ENCODE measurements around the gene MYT1. TPM values are rescaled to one million over a fixed set of nuclear protein-coding genes. Genes with fewer than 3 reads are reported as not detected.

MYT1 gene
- total and polyA plus RNA-seq, 7 donors: under 0.01 TPM; not detected in 6

DNA sequence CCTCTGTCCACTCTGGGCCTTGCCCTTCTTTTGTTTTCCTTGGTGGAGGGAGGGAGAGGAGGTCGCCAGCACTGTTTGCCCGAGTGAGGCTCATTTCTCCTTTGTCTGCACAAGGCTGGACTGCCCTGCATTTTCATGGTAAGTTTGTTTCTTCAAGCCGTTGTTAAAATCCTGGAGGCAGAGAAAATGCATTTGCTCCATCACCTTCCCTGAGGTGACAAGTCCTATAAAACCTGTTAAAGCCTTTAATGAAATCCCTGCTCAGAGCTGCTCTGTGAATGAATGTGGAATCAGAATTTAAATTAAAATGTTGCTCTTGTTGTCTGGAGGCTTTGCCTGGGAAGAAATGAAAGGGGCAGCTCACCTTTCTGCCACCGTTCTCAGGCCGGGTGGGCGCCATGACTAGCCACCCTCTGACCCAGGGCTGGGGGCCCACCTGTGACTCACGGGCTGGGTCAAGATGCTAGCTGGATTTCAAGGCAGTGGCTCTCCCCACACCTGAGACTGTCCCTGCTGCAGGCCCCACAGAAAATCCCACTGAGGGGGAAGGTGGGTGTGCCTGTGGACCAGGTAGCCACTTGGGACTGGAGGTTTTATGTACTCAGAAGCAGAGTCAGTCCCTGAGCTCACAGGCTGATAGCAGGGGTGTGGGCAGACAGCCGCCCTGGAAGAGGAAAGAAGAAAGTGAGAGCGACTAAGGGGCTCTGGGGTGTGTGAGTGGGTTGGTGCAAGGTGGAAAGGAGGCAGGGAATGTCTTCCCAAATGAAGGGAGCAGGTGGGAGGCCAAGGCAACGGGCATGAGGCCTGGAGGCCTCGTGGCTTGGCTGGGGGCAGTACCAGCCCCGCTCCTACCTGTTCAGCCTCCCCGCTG lies 24.0 kb upstream of the MYT1 start:
- Histone ChIP-seq H3K27me3 (ENCODE audit: insufficient read depth in 3 of 3, low read length in 2 of 3) (peaks cover 0 to 20% (median 8%) of the 10 kb centered on the region in 3 donors), H3K9me3 (no peaks in the 10 kb centered on the region), H3K36me3 (ENCODE audit: insufficient read depth in 1 of 2, low read depth in 1 of 2) (no peaks in the 10 kb centered on the region), H3K27ac (no peak overlapping the region), H3K4me3 (no peak overlapping the region), H3K4me1 (no peaks in the 10 kb centered on the region)
- DNase-seq (no peak), ATAC-seq (no peak)
- TF ChIP-seq CTCF (IDR thresholded peaks at IDR 0.05): no peak
- 71 to 79% (median 75%) methylated on average over 13 of the region's 13 CpGs for WGBS, 3 donors
- intact Hi-C loops (cut with DNase I): no loop called here

DNA sequence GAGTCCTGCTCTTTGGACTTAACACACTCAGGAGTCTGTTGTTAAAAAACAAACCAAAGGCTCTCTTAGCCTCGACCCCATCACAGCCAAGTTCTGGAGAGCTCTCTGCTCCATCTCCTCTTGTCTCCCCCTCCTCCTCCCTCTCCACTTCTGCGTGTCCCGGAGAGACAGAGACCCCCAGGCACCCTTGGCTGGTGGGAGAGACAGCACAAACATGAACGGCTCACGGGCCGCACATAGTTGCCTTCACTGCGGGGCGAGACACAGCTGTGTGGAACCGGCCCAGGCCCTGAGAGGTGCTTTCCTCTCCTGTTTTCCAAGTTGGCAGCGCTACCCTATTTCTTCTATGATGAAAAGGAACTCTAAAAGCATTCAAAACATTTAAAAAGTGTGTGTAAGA lies 23.3 kb upstream of the MYT1 start:
- DNase-seq (no peak), ATAC-seq (no peak)
- H3K36me3 ChIP-seq (ENCODE audit: insufficient read depth in 1 of 2, low read depth in 1 of 2): no peaks in the 10 kb centered on the region
- H3K4me3 ChIP-seq: no peak overlapping the region
- H3K27me3 ChIP-seq (ENCODE audit: insufficient read depth in 3 of 3, low read length in 2 of 3): peaks cover 0 to 21% (median 4%) of the 10 kb centered on the region in 3 donors
- 66 to 84% (median 69%) methylated on average over 10 of the region's 10 CpGs for WGBS, 3 donors
- TF ChIP-seq CTCF (IDR thresholded peaks at IDR 0.05): no peak
- no peaks in the 10 kb centered on the region for H3K4me1 ChIP-seq
- H3K27ac ChIP-seq: no peak overlapping the region
- H3K9me3 ChIP-seq: no peaks in the 10 kb centered on the region
- intact Hi-C loops (cut with DNase I): no loop called here

- WGBS, 3 donors: 23 to 28% (median 26%) methylated on average over 9 of the region's 9 CpGs
- DNase-seq: no peak
- no peak for TF ChIP-seq CTCF (IDR thresholded peaks at IDR 0.05)
- no peak for ATAC-seq
- H3K9me3 ChIP-seq: no peaks in the 10 kb centered on the region
- H3K36me3 ChIP-seq (ENCODE audit: insufficient read depth in 1 of 2, low read depth in 1 of 2): no peaks in the 10 kb centered on the region
- H3K4me3 ChIP-seq: no peak overlapping the region
- H3K27ac ChIP-seq: no peak overlapping the region
- H3K4me1 ChIP-seq: no peaks in the 10 kb centered on the region
- intact Hi-C loops (cut with DNase I): no loop called here
- H3K27me3 ChIP-seq (ENCODE audit: insufficient read depth in 3 of 3, low read length in 2 of 3): peaks cover 0 to 21% (median 4%) of the 10 kb centered on the region in 3 donors
Observed at GRCh38 chr20:64142590-64142989, 21.7 kb upstream of the MYT1 start.

DNA sequence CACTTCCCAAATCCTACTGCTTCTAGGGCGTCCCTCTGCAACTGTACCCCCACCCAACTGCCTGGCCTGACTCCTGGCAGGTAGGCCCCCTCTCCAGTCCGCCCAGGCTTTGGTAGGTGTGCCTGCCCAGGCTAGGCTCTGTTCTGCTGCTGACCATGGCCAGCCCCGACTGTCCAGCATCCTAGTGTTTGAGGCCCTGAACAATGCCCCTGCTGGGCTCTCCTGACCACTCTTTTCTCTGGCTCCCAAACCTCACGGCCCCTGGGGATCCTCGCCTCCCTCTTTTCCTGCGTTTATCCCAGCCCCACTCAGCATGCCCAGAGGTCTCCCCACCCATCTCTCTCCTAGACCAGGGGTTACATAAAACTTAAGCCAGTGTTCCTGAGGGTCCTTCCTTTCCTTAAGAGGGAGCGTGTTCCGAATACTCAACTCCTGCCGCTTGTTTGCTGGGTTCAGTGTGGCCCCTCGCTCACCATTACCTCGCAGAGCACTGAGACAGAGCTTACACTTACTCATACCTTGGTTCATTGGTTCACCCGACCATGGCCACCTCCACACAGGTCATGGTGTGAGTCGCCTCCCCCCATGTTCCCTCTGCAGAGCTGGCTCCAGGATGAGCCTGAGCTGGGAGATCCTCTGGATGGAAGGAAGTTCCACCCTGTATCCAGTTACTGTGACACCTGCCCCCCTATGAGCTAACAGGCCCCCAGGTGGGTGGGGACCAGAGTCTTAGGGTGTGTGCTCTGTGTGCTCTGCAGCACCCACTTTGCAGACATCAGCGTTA lies 21.0 kb upstream of the MYT1 start:
- H3K36me3 ChIP-seq (ENCODE audit: insufficient read depth in 1 of 2, low read depth in 1 of 2): no peaks in the 10 kb centered on the region
- intact Hi-C loops (cut with DNase I): no loop called here
- ATAC-seq (no peak), DNase-seq (no peak)
- H3K4me1 ChIP-seq: no peaks in the 10 kb centered on the region
- no peaks in the 10 kb centered on the region for H3K9me3 ChIP-seq
- WGBS, 3 donors: 71 to 75% (median 72%) methylated on average over 14 of the region's 14 CpGs
- peaks cover 0 to 21% (median 4%) of the 10 kb centered on the region in 3 donors for H3K27me3 ChIP-seq (ENCODE audit: insufficient read depth in 3 of 3, low read length in 2 of 3)
- H3K4me3 ChIP-seq: no peak overlapping the region
- no peak overlapping the region for H3K27ac ChIP-seq
- no peak for TF ChIP-seq CTCF (IDR thresholded peaks at IDR 0.05)
